K562 (cell line): ENCODE measurements around the gene MYBPC3. TPM values are rescaled to one million over a fixed set of nuclear protein-coding genes. Genes with fewer than 3 reads are reported as not detected.

Experiments
- ATAC-seq: fragments of 200-7000 bp; cut with Tn5 transposase; 3 replicates; pipeline ENCODE4 v1.9.1; 2020; ENCODE audit warnings: moderate library complexity
- BruUV-seq: library from RNA; stranded (reverse); fragments of 400-500 nt; replicated peaks from 2 replicates; lab custom pipeline; 2021; lab: Mats Ljungman, UMichigan
- CTCF ChIA-PET: fragments of 300-600 bp; formaldehyde crosslinking; extraction: SDS; loops from one replicate; lab custom pipeline; 2021; ENCODE audit warnings: low intra/inter-chr PET ratio; lab: Yijun Ruan, JAX
- POLR2A ChIA-PET: fragments of 300-600, 350-650 bp; sonication (Branson Sonifier 250); formaldehyde crosslinking; extraction: SDS; loops from one replicate; lab custom pipeline; 2021; ENCODE audit warnings: antibody characterized with exemption, inconsistent platforms; lab: Yijun Ruan, JAX
- DNase-seq, 4 experiments: peaks; one replicate each; pipeline versions ENCODE4 v3.0.0 to v3.0.0-alpha.2; 2011 to 2018; ENCODE audit warnings: low spot score in 3 of 4, mixed read lengths in 3 of 4; ENCODE audit errors: extremely low read depth in 1 of 4
- FAIRE-seq: peaks from 2 replicates; lab custom pipeline; 2011; peaks lifted over from hg19 to GRCh38; lab: Jason Lieb, UNC
- H2AFZ ChIP-seq: 2 replicates; pipeline ENCODE4 v1.6.0; 2011; ENCODE audit warnings: low read depth, low read length, control low read depth, inconsistent platforms
- H3K27ac ChIP-seq: fragments of 200-600 bp; 3 replicates; pipeline ENCODE4 v1.8.0; 2011; ENCODE audit warnings: low read depth, mild to moderate bottlenecking, control low read depth, inconsistent platforms, low read length, moderate library complexity, mixed read lengths; ENCODE audit errors: extremely low read depth
- H3K27me3 ChIP-seq, 2 experiments: fragments of 300-600 bp in 1 of 2; 2 replicates in 1 of 2; 3 replicates in 1 of 2; pipeline versions ENCODE4 v1.6.0 to v1.8.0; 2011; ENCODE audit warnings: inconsistent platforms in 2 of 2, low read length in 2 of 2, mild to moderate bottlenecking in 1 of 2, mixed read lengths in 1 of 2, moderate library complexity in 1 of 2; ENCODE audit not compliant: control insufficient read depth in 2 of 2, insufficient read depth in 2 of 2
- H3K36me3 ChIP-seq: fragments of 300-600 bp; 3 replicates; pipeline ENCODE4 v1.8.0; 2011; ENCODE audit warnings: mild to moderate bottlenecking, low read length, inconsistent platforms; ENCODE audit not compliant: control insufficient read depth, insufficient read depth
- H3K4me1 ChIP-seq, 2 experiments: fragments of 200-600 bp in 1 of 2; replicated peaks in 1 of 2; 2 replicates in 1 of 2; 3 replicates in 1 of 2; pipeline versions ENCODE4 v1.5.1 to v1.8.0; 2011; ENCODE audit warnings: inconsistent platforms in 2 of 2, low read length in 2 of 2, mild to moderate bottlenecking in 1 of 2, mixed read lengths in 1 of 2, moderate library complexity in 1 of 2; ENCODE audit not compliant: control insufficient read depth in 2 of 2, insufficient read depth in 2 of 2
- H3K4me2 ChIP-seq: 2 replicates; pipeline ENCODE4 v1.6.1; 2011; ENCODE audit warnings: low read length, control low read depth, inconsistent platforms, mixed read lengths; ENCODE audit not compliant: insufficient read depth
- H3K4me3 ChIP-seq: fragments of 200-600 bp; sonication (generic), shearing (Covaris generic); 2 replicates; pipeline ENCODE4 v1.5.1; 2016; ENCODE audit warnings: control low read depth, inconsistent platforms
- H3K79me2 ChIP-seq: fragments of 200-600 bp; 3 replicates; pipeline ENCODE4 v1.8.0; 2011; ENCODE audit warnings: low read length, inconsistent platforms; ENCODE audit not compliant: control insufficient read depth, insufficient read depth
- H3K9ac ChIP-seq, 2 experiments: 2 replicates each; pipeline versions ENCODE4 v1.6.0 to v1.6.1; 2011; ENCODE audit warnings: low read depth in 2 of 2, low read length in 2 of 2, control low read depth in 1 of 2, inconsistent platforms in 1 of 2, mild to moderate bottlenecking in 1 of 2, mixed read lengths in 1 of 2; ENCODE audit not compliant: insufficient read depth in 1 of 2
- H3K9me1 ChIP-seq: one replicate; pipeline ENCODE4 v1.6.0; 2011; ENCODE audit warnings: inconsistent platforms, mild to moderate bottlenecking, low read length, moderate library complexity; ENCODE audit not compliant: control insufficient read depth, insufficient read depth
- H3K9me3 ChIP-seq: replicated peaks from 2 replicates; pipeline ENCODE4 v1.5.1; 2011; ENCODE audit warnings: low read depth, low read length, inconsistent platforms; ENCODE audit not compliant: control insufficient read depth, insufficient read depth
- H4K20me1 ChIP-seq: replicated peaks from 2 replicates; pipeline ENCODE4 v1.6.1; 2011; ENCODE audit warnings: low read length, inconsistent platforms, mixed read lengths; ENCODE audit not compliant: control insufficient read depth, insufficient read depth
- TFAP4 ChIP-seq: sonication (generic); formaldehyde crosslinking; IDR thresholded peaks from 2 replicates; pipeline ENCODE4 v1.8.0; 2022; ENCODE audit warnings: missing genetic modification reagents, mild to moderate bottlenecking, moderate library complexity, borderline replicate concordance
- ZNF780A ChIP-seq: fragments of 250-450 bp; sonication (Bioruptor Pico); IDR thresholded peaks from 2 replicates; pipeline ENCODE4 v1.5.0; 2021; ENCODE audit warnings: mild to moderate bottlenecking
- WGBS: fragments of 100-300 bp; shearing (Covaris generic); methylation state at CpG from one replicate; pipeline ENCODE4 v1.1.6; 2016; ENCODE audit warnings: low coverage, mixed read lengths; ENCODE audit not compliant: insufficient coverage; ENCODE audit errors: missing lambda C conversion rate; 5-methylcytosine and 5-hydroxymethylcytosine counted together
- in situ Hi-C: fragments of 300-500 bp; cut with MboI; formaldehyde crosslinking; loops from 4 replicates; pipeline ENCODE4 v1.15.0; 2018; ENCODE audit warnings: inconsistent platforms, mixed read lengths
- intact Hi-C: fragments of 100-400 bp; cut with micrococcal nuclease; formaldehyde crosslinking; loops from 2 replicates; pipeline ENCODE4 v1.14.2; 2022
- polyA plus RNA-seq, 8 experiments: library from polyadenylated mRNA; depleted of rRNA in 4 of 8; stranded (reverse) in 5 of 8; unstranded in 3 of 8; fragments of >200 nt; fragmentation: Nextera tagmentation in 2 of 8; fragmentation: Illumina TruSeq in 1 of 8; extraction: Ambion mirVana in 2 of 8; extraction: Trizol in 1 of 8; gene quantifications; 2 replicates each; pipeline versions ENCODE4 v1.2.1 to v1.2.3, GENCODE V29; 2011 to 2014; ENCODE audit warnings: inconsistent platforms in 1 of 8, missing spikeins in 1 of 8
- total RNA-seq, 7 experiments: library from RNA; depleted of rRNA in 6 of 7; stranded (reverse); fragments of >200 nt in 6 of 7; fragmentation: Illumina TruSeq in 2 of 7; extraction: Trizol in 2 of 7; gene quantifications; 2 replicates each; pipeline versions ENCODE4 v1.2.1 to v1.2.3, GENCODE V29; 2011 to 2021; ENCODE audit warnings: low replicate concordance in 1 of 7

The MYBPC3 gene
- total and polyA plus RNA-seq, 9 of the 15 experiments (the other 6 are each of a cell fraction or from before 2014, with no cell fraction given), result 0.01 TPM; not detected in 8

- H3K9me3 ChIP-seq, result no peaks in the 10 kb centered on the region; the same call in 1 of the 2 replicates
- H3K36me3 ChIP-seq, result no peaks in the 10 kb centered on the region
- no peaks in the 10 kb centered on the region for H3K9me1 ChIP-seq
- CTCF ChIA-PET, result interaction anchor here (1.2 kb wide), 1 partner anchor 92 kb away, joined by 5 read pairs; the partner anchor contains the start of gene NR1H3
- FAIRE-seq (no peak), DNase-seq (no peak)
- no TSS peak for BruUV-seq
- no peak overlapping the region for H2AFZ ChIP-seq
- intact Hi-C loops, result loop anchor here (10.0 kb wide), 2 partner anchors 55 to 465 kb away; partner anchors contain the start of gene SLC39A13
- no peak overlapping the region for H3K4me2 ChIP-seq
- no peak for TF ChIP-seq ZNF780A (CRISPR knock-in tag)
- 0 out of 2 replicates have a peak, but pooled peaks have one; percentile 15 for TF ChIP-seq TFAP4 (CRISPR knock-in tag)
- TF ChIP-seq, all 486 proteins: peak for 1
- H4K20me1 ChIP-seq, result peaks cover 3% of the 10 kb centered on the region; the same call in 1 of the 2 replicates
- H3K9ac ChIP-seq, result peak overlapping the region in 1 of 2 experiments; percentile 6; a peak in 1 of 4 replicates
- no peak for ATAC-seq
- in situ Hi-C loops, result loop anchor here (10.0 kb wide), 2 partner anchors 175 to 465 kb away; partner anchors contain the start of gene ARFGAP2
- POLR2A ChIA-PET, result interaction anchor here (1.0 to 1.1 kb wide), 2 partner anchors 12 to 90 kb away, joined by 3 to 6 read pairs; no protein-coding TSS in a partner anchor
- no peak overlapping the region for H3K27ac ChIP-seq
- peaks cover 0 to 40% of the 10 kb centered on the region in 2 experiments; a peak in 2 of 5 replicates for H3K4me1 ChIP-seq
- no peaks in the 10 kb centered on the region for H3K79me2 ChIP-seq
- peaks cover 10 to 26% of the 10 kb centered on the region in 2 experiments; a peak in 4 of 5 replicates for H3K27me3 ChIP-seq
- 55% methylated on average over 18 of the region's 23 CpGs for WGBS
- no peak overlapping the region for H3K4me3 ChIP-seq
Observed at GRCh38 chr11:47349521-47350095, 2.9 kb downstream of the MYBPC3 start.
